Smooth muscle cell (in vitro differentiated cells): ENCODE measurements around the gene PMVK. TPM values are rescaled to one million over a fixed set of nuclear protein-coding genes. Genes with fewer than 3 reads are reported as not detected.

Source experiments
- DNase-seq: peaks from one replicate; lab custom pipeline; 2025; ENCODE audit not compliant: unreplicated experiment; lab: John Stamatoyannopoulos, UW
- H2AFZ ChIP-seq: fragments of 200-600 bp; sonication (generic); 2 replicates; pipeline ENCODE4 v1.6.0; 2016; ENCODE audit warnings: antibody characterized with exemption, low read depth, mild to moderate bottlenecking
- H3F3A ChIP-seq: fragments of 200-600 bp; sonication (generic); 2 replicates; pipeline ENCODE4 v1.6.0; 2017; ENCODE audit warnings: antibody characterized with exemption, low read depth
- H3K27ac ChIP-seq: fragments of 200-600 bp; sonication (generic); 2 replicates; pipeline ENCODE4 v1.5.1; 2016; ENCODE audit warnings: low read depth, mild to moderate bottlenecking
- H3K27me3 ChIP-seq: fragments of 200-600 bp; sonication (generic); 2 replicates; pipeline ENCODE4 v1.6.1; 2016; ENCODE audit warnings: low read depth, mild to moderate bottlenecking
- H3K36me3 ChIP-seq: fragments of 200-600 bp; sonication (generic); 2 replicates; pipeline ENCODE4 v1.5.1; 2016; ENCODE audit warnings: low read depth
- H3K4me1 ChIP-seq: fragments of 200-600 bp; sonication (generic); 2 replicates; pipeline ENCODE4 v1.5.1; 2016; ENCODE audit warnings: low read depth
- H3K4me2 ChIP-seq: fragments of 200-600 bp; sonication (generic); 2 replicates; pipeline ENCODE4 v1.6.0; 2016; ENCODE audit warnings: mild to moderate bottlenecking
- H3K4me3 ChIP-seq: fragments of 200-600 bp; sonication (generic); 2 replicates; pipeline ENCODE4 v1.5.1; 2016; ENCODE audit warnings: mild to moderate bottlenecking
- H3K79me2 ChIP-seq: fragments of 200-600 bp; sonication (generic); 2 replicates; pipeline ENCODE4 v1.6.0; 2016; ENCODE audit warnings: low read depth, mild to moderate bottlenecking
- H3K9ac ChIP-seq: fragments of 200-600 bp; sonication (generic); 2 replicates; pipeline ENCODE4 v1.6.0; 2016; ENCODE audit warnings: low read depth
- H3K9me3 ChIP-seq: fragments of 200-600 bp; sonication (generic); replicated peaks from 2 replicates; pipeline ENCODE4 v1.5.1; 2016; ENCODE audit warnings: low read depth
- H4K20me1 ChIP-seq: fragments of 200-600 bp; sonication (generic); 2 replicates; pipeline ENCODE4 v1.6.0; 2016; ENCODE audit warnings: low read depth
- CTCF ChIP-seq: fragments of 200-600 bp; sonication (generic); IDR thresholded peaks from 2 replicates; pipeline ENCODE4 v1.5.1; 2017; ENCODE audit warnings: borderline replicate concordance, mild to moderate bottlenecking, antibody characterized with exemption; ENCODE audit not compliant: insufficient read depth, poor library complexity, severe bottlenecking
- WGBS: methylation state at CpG from one replicate; pipeline ENCODE4 v1.1.7; 2016; ENCODE audit warnings: low lambda C conversion rate; 5-methylcytosine and 5-hydroxymethylcytosine counted together
- polyA plus RNA-seq: library from polyadenylated mRNA; unstranded; fragments of >200 nt; fragmentation: Nextera tagmentation; extraction: Ambion mirVana; gene quantifications from 2 replicates; pipeline ENCODE4 v1.2.1, GENCODE V29; 2016
- total RNA-seq: library from RNA; depleted of rRNA; stranded (reverse); fragments of >200 nt; gene quantifications from 2 replicates; pipeline ENCODE4 v1.2.3, GENCODE V29; 2014

PMVK gene
- total and polyA plus RNA-seq, 2 experiments from 2014 or later, result 6.7 to 31.2 TPM

GRCh38 chr1:154954541-154954940 lies 18.0 kb upstream of the PMVK start:
- peak overlapping the region; percentile 91 for H3K27ac ChIP-seq
- H3K4me2 ChIP-seq, result peak overlapping the region; percentile 89
- no peak for DNase-seq
- no peaks in the 10 kb centered on the region for H3K36me3 ChIP-seq
- H3F3A ChIP-seq, result no peaks in the 10 kb centered on the region
- no peak for TF ChIP-seq CTCF
- peaks cover 18% of the 10 kb centered on the region for H3K4me1 ChIP-seq
- 88% methylated on average over 3 of the region's 3 CpGs for WGBS
- H3K4me3 ChIP-seq, result no peak overlapping the region
- no peak overlapping the region for H2AFZ ChIP-seq
- H3K9me3 ChIP-seq, result no peaks in the 10 kb centered on the region
- peak overlapping the region; percentile 81 for H3K9ac ChIP-seq
- peaks cover 17% of the 10 kb centered on the region for H3K79me2 ChIP-seq
- H4K20me1 ChIP-seq, result peaks cover 27% of the 10 kb centered on the region
- H3K27me3 ChIP-seq, result no peaks in the 10 kb centered on the region

- no peaks in the 10 kb centered on the region for H3K27me3 ChIP-seq
- WGBS, result 100% methylated on average over 2 of the region's 2 CpGs
These were observed 17.1 kb upstream of the PMVK start for GRCh38 chr1:154953611-154954038.

GRCh38 chr1:154952664-154953063 lies 16.1 kb upstream of the PMVK start:
- H3K9ac ChIP-seq, result no peak overlapping the region
- no peaks in the 10 kb centered on the region for H3K9me3 ChIP-seq
- peaks cover 18% of the 10 kb centered on the region for H3K4me1 ChIP-seq
- no peaks in the 10 kb centered on the region for H3K27me3 ChIP-seq
- no peak overlapping the region for H3K4me2 ChIP-seq
- no peak for DNase-seq
- H3K36me3 ChIP-seq, result no peaks in the 10 kb centered on the region
- no peak overlapping the region for H3K27ac ChIP-seq
- H3K79me2 ChIP-seq, result peaks cover 17% of the 10 kb centered on the region
- no peak overlapping the region for H3K4me3 ChIP-seq
- no peak overlapping the region for H2AFZ ChIP-seq
- WGBS, result 92% methylated on average over 6 of the region's 6 CpGs
- H3F3A ChIP-seq, result no peaks in the 10 kb centered on the region
- H4K20me1 ChIP-seq, result peaks cover 27% of the 10 kb centered on the region
- no peak for TF ChIP-seq CTCF

More at GRCh38 chr1:154953611-154954038, 17.1 kb upstream of the PMVK start:
- no peak overlapping the region for H3K27ac ChIP-seq
- H3K9ac ChIP-seq, result no peak overlapping the region
- H3K79me2 ChIP-seq, result peaks cover 17% of the 10 kb centered on the region
- peaks cover 27% of the 10 kb centered on the region for H4K20me1 ChIP-seq
- H3F3A ChIP-seq, result no peaks in the 10 kb centered on the region
- H3K4me3 ChIP-seq, result no peak overlapping the region
- H2AFZ ChIP-seq, result no peak overlapping the region
- DNase-seq, result no peak
- TF ChIP-seq CTCF, result no peak
- H3K36me3 ChIP-seq, result no peaks in the 10 kb centered on the region
- H3K4me1 ChIP-seq, result peaks cover 18% of the 10 kb centered on the region
- H3K4me2 ChIP-seq, result no peak overlapping the region
- H3K9me3 ChIP-seq, result no peaks in the 10 kb centered on the region

- WGBS, result 82% methylated on average over 14 of the region's 15 CpGs
- peaks cover 27% of the 10 kb centered on the region for H4K20me1 ChIP-seq
- no peak overlapping the region for H2AFZ ChIP-seq
- H3F3A ChIP-seq, result no peaks in the 10 kb centered on the region
- H3K27me3 ChIP-seq, result no peaks in the 10 kb centered on the region
- H3K4me1 ChIP-seq, result peaks cover 12% of the 10 kb centered on the region
- no peak overlapping the region for H3K27ac ChIP-seq
- no peak overlapping the region for H3K4me3 ChIP-seq
- H3K36me3 ChIP-seq, result no peaks in the 10 kb centered on the region
- peaks cover 17% of the 10 kb centered on the region for H3K79me2 ChIP-seq
- no peak for DNase-seq
- no peaks in the 10 kb centered on the region for H3K9me3 ChIP-seq
- no peak overlapping the region for H3K4me2 ChIP-seq
- H3K9ac ChIP-seq, result no peak overlapping the region
- no peak for TF ChIP-seq CTCF
These were observed 15.6 kb upstream of the PMVK start for GRCh38 chr1:154951901-154952657.
